Activated naive CD4-positive, alpha-beta T cell (primary cell): ENCODE measurements around the gene PHLDA1.
"Not testable (repeated sequence)": the region's sequence is repeated elsewhere in the genome, so short reads cannot be mapped to it uniquely, and the experiment has no call there.

Experiments used
- DNase-seq, 4 experiments: peaks; one replicate each; lab custom pipeline; 2025; lab: John Stamatoyannopoulos, UW

The PHLDA1 gene

DNA sequence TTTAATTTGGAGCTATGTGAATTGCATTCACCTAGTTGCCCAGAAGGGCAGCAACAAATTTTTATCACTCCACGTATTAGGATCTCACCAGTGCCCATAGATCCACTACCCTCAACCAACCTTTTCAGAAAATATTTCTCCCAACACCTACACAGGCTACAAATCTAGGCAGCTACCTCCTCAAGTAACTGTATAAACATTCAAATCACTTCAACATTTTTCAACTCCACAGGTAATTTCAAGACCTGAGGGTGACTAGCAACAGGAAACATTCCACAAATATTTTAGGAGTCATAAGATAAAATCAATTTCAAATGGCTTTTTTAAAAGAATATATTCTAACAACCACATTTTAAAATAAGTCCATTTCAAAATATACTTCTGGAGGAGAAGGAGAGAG lies 12.9 kb downstream of the PHLDA1 start:
- no peak for DNase-seq

DNA sequence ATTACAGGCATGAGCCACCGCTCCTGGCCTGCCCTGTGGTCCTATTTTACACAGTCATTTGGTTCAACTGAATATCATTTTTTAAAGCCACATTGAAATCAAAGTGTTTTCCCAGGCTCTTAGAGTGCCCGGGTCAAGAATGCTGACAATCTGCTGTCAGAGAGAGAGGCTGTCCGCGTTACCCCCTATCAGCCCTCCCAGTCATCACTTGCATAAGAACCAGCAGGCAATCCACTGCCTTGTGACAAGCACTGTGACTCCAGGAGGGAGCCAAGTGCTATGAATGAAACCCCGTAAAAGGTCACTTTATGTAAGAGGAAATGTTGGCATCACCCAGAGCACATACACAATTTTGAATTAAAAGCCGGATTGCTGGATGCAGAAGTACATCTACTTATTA lies 13.5 kb downstream of the PHLDA1 start:
- DNase-seq, result no peak

GRCh38 chr12:76014007-76014406 lies 17.6 kb downstream of the PHLDA1 start:
- DNase-seq, result no peak

DNA sequence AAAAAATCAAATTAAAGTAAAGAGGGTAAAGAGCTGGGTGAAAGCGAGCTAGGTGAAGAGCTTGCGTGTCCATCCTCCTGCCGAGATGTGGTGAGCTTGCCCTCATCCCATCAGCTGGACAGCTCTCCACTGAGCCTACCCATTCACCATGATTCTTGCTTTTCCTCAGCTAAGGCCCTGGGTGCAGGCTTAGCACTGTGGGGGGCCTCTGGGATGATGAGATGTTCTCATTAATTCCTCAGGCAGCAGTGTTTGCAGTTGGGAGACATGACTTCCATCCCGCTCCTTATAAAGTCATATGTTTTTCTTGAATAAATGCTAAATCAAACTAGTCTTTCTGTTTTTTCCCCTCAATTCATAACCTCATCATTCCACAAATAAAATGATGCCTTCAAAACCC lies 18.0 kb downstream of the PHLDA1 start:
- DNase-seq, result no peak

DNA sequence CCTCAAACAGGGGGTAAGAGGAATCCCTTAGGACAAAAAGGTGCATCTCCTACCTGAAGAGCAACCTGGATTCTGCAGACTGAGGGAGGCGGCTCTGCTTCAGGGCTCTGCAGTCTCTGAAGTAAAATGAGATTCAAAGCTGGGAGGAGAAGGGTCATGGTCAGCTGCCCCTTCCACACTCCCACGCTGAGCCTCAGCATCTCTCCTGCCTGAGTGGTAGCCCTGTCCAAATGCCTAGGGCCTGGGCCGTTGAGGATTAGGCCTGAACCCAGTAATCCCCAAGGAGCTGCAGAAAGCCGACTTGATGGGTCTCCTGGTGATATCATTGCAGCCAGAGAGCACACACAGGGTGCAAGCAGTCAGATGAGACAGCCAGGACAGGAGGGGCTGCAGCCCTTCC lies 18.9 kb downstream of the PHLDA1 start:
- no peak for DNase-seq

DNA sequence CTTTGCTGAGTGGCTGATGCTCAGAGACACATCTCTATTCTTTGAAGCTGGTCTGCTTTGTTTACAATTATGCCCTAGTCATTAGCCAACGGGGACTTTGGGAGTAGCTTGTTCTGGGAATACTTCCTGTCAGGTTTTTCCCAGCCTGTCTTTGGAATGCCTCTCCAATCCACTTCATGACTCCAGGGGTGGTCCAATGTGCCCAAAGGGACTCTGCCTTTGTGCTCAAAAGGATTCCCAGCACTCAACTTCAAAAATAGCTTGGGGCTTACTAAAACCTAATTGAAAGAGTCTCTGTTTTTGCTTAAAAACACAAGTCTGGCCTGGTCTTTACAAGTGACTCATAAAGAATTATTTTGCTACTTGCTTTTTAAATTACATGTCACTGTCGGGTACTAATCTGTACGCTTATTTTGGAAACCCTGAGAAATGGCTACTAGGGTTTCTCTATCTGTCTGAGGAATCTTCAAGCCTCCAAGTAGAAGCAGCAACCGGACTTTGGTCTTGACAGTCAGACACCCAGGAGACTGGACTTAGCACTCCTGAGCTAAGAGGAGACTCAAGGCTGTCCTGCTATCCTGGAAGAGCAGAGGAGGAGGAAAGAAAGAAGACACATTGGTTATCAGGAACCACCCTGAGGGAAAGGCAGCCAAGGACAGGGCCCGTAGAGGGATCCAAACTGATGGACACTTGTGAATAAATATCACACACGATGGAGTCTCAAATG lies 20.7 kb downstream of the PHLDA1 start:
- no peak for DNase-seq

DNA sequence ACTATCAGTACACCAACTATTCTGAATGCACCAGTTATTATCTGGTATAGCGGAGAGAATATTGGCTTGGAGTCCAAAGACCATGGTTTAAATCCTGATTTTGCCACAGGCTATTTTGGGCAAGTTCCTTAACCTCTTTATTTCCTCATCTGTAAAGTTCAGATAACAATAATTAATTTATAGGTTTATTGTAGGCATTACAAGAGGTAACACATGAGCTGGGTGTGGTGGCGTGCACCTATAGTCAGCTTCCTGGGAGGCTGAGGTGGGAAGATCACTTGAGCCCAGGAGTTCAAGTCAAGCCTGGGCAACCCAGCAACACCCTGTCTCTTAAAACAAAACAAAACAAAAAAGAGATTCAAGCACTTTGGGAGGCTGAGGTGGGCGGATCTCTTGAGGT lies 23.1 kb downstream of the PHLDA1 start:
- DNase-seq, result no peak

GRCh38 chr12:76007640-76008039 lies 23.9 kb downstream of the PHLDA1 start:
- no peak for DNase-seq

- no peak for DNase-seq
Measured at GRCh38 chr12:76006028-76006925, 25.3 kb downstream of the PHLDA1 start.

- no peak for DNase-seq
Measured at GRCh38 chr12:76003355-76003638, 28.3 kb downstream of the PHLDA1 start.

DNA sequence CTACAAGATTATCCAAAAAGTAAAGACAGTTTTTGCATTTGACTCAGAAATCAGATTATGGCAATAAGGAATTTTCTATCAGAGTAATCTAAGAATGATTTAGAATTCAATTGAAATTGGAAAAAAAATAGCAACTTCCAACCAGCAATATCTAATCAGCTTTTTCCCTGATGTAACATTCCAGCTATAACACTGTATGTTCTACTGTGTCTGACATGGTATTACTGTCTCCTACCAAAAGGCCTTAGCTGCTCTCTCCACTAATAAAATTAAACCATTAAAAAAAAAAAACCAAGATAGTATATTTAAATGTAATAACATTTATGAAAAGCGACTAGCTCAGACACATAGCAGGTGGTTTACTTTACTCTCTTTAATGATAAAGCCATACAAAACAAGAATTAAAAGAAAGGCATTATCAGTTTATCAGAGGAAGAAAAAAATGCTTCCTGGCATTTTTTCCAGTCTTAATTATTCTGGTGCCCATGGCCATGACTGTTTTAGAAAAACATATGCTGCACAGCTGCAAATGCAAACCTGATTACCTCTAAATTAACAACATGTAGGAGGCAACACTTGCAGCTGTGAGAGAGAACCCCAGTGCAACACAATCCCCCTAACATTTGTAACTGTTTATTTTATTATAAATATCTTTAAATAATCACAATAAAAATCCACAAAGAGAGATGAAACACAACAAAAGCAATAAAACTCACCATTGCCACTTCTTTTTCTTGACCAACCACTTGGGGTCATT lies 28.8 kb downstream of the PHLDA1 start:
- DNase-seq, result no peak

GRCh38 chr12:75998292-75999063 lies 33.1 kb downstream of the PHLDA1 start:
- no peak for DNase-seq

- DNase-seq, result no peak
Measured at GRCh38 chr12:75997658-75998057, 33.9 kb downstream of the PHLDA1 start.

DNA sequence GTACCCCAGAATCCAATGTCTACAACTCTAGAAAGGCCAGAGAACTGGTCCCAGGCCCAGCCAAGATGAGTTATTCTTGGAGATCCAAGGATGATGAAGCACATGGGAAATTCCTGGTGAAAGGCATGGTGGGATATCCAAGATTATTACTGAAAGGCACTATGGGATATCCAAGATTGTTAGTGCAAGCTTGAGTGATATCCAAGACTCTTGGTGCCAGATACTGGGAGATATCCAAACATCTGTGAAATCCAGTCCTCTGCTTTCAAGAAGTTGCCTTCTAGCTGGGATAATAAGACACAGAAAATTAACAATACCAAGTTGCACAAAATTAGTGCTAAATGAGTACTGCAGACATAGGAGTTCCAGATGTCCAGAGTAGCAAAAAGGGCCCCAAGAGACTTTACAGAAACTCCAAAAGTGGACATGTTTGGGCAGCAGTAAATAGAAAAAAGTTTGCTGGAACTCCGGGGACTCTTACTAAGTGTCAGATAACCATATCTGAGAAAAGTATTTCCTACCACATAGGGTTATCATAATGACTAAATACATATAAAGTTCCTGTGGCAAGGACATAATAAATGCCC lies 34.6 kb downstream of the PHLDA1 start:
- no peak for DNase-seq

- DNase-seq, result no peak
Measured at GRCh38 chr12:75995691-75996090, 35.9 kb downstream of the PHLDA1 start.

GRCh38 chr12:75994069-75994740 lies 37.4 kb downstream of the PHLDA1 start:
- DNase-seq, result no peak

GRCh38 chr12:75991753-75992152 lies 39.8 kb downstream of the PHLDA1 start:
- no peak for DNase-seq

DNA sequence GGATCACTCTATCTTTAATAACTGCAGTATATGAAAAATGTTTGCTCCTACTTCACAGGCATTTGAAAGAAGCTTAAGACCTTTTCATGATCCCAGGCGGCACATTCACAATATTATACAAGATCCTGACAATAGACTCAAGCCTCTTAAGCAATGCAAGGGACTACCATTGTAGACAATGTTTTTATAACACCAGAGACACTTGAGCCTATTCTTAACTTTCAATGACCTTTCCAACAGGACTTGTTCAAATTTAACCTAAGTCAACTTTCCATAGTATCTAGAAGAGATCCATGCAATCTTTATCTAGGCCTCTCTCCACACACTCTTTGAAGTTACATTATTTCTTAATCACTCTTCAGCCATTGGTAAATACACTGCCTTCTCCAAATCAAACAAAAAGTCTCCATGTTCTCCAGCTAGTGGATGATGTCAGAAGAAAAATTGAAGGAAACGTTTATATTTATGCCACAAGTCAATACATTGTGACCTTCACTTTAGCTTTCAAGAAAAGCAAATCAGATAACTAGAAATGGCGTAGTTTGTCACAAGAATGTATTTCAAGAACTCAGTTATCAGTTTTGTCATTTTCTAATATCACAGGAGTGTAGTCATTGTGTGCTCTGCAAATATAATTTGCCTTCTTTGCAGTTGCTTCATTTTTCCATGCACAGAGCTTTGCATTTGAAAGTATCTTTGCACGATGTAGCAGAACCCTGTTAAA lies 41.2 kb downstream of the PHLDA1 start:
- no peak for DNase-seq

DNA sequence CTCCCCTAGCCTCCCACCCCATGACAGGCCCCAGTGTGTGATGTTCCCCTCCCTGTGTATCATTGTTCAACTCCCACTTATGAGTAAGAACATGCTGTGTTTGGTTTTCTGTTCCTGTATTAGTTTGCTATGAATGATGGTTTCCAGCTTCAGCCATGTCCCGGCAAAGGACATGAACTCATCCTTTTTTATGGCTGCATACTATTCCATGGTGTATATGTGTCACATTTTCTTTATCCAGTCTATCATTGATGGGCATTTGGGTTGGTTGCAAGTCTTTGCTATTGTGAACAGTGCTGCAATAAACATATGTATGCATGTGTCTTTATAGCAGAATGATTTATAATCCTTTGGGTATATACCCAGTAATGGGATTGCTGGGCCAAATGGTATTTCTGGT lies 43.9 kb downstream of the PHLDA1 start:
- not testable (repeated sequence) for DNase-seq

- no peak for DNase-seq
Measured at GRCh38 chr12:75986001-75986746, 45.4 kb downstream of the PHLDA1 start.
